HL-60 (cell line): ENCODE measurements around the gene TRPM2.

ENCODE experiments used
- CTCF ChIP-seq: IDR thresholded peaks from one replicate; pipeline ENCODE4 v1.5.1; 2011; ENCODE audit warnings: low read length, control low read depth, inconsistent platforms; ENCODE audit not compliant: insufficient read depth
- POLR2AphosphoS5 ChIP-seq: IDR thresholded peaks from 2 replicates; pipeline ENCODE4 v1.6.1; 2012; ENCODE audit warnings: low read depth

GRCh38 chr21:44306936-44307704, 46.3 kb upstream of the TRPM2 start:
- TF ChIP-seq CTCF (no peak), POLR2AphosphoS5 (no peak)
